K562 (cell line): ENCODE results near the gene SIRT7. TPM values are rescaled to one million over a fixed set of nuclear protein-coding genes. Genes with fewer than 3 reads are reported as not detected.
A peak's percentile ranks its signal among the peaks of the same experiment; 100 is the strongest.

Experiments used
- ATF2 ChIP-seq: sonication (generic); formaldehyde crosslinking; IDR thresholded peaks from 2 replicates; pipeline ENCODE4 v1.8.1; 2022; ENCODE audit warnings: missing genetic modification reagents
- CAMTA2 ChIP-seq: fragments of 250-450 bp; sonication (Bioruptor Pico); conservative IDR thresholded peaks from 2 replicates; pipeline ENCODE4 v1.5.1; 2022
- E4F1 ChIP-seq: fragments of 250-450 bp; sonication (Bioruptor Pico); IDR thresholded peaks from 2 replicates; pipeline ENCODE4 v1.5.0; 2021; ENCODE audit warnings: mild to moderate bottlenecking, borderline replicate concordance
- GATA2 ChIP-seq: sonication (generic); formaldehyde crosslinking; IDR thresholded peaks from 2 replicates; pipeline ENCODE4 v1.4.0; 2020; ENCODE audit warnings: mild to moderate bottlenecking, missing genetic modification reagents
- GTF2A2 ChIP-seq: IDR thresholded peaks from 2 replicates; pipeline ENCODE4 v1.6.1; 2016; ENCODE audit warnings: mild to moderate bottlenecking, missing genetic modification characterization, missing compliant biosample characterization
- HMGN3 ChIP-seq: IDR thresholded peaks from 2 replicates; pipeline ENCODE4 v1.6.1; 2011; ENCODE audit warnings: borderline replicate concordance, low read depth, mild to moderate bottlenecking, mixed read lengths, low read length; ENCODE audit not compliant: insufficient read length; ENCODE audit errors: extremely low read depth
- MYC ChIP-seq, 2 experiments: fragments of 250-450 bp in 1 of 2; sonication (Bioruptor Pico) in 1 of 2; IDR thresholded peaks; 2 replicates each; pipeline versions ENCODE4 v1.5.1 to v1.6.1; 2012 to 2021; ENCODE audit warnings: low read depth in 2 of 2, borderline replicate concordance in 1 of 2, improper control_type of control experiment in 1 of 2, low read length in 1 of 2, mild to moderate bottlenecking in 1 of 2, moderate library complexity in 1 of 2
- NEUROD1 ChIP-seq: fragments of 150-350 bp; IDR thresholded peaks from 2 replicates; pipeline ENCODE4 v1.6.1; 2014; ENCODE audit warnings: borderline replicate concordance, low read length, low read depth; ENCODE audit not compliant: partially characterized antibody
- NRF1 ChIP-seq, 2 experiments: fragments of 450-650 bp; IDR thresholded peaks in 1 of 2; conservative IDR thresholded peaks in 1 of 2; 2 replicates each; pipeline ENCODE4 v1.6.1; 2014; ENCODE audit warnings: mild to moderate bottlenecking in 2 of 2
- PHF8 ChIP-seq: fragments of 200-600 bp; sonication (generic); IDR thresholded peaks from 2 replicates; pipeline ENCODE4 v1.6.1; 2012; ENCODE audit warnings: mixed run types, mild to moderate bottlenecking, inconsistent platforms, low read length, moderate library complexity, borderline replicate concordance
- PURB ChIP-seq: sonication (generic); formaldehyde crosslinking; IDR thresholded peaks from 2 replicates; pipeline ENCODE4 v1.9.0; 2021; ENCODE audit warnings: low read depth, mild to moderate bottlenecking, missing genetic modification reagents
- RBM15 ChIP-seq: fragments of 200-400 bp; formaldehyde crosslinking; IDR thresholded peaks from 2 replicates; pipeline ENCODE4 v1.6.1; 2018; ENCODE audit warnings: mild to moderate bottlenecking, low read length, moderate library complexity; ENCODE audit not compliant: insufficient read depth
- TGIF2 ChIP-seq: sonication (generic); formaldehyde crosslinking; IDR thresholded peaks from 2 replicates; pipeline ENCODE4 v1.8.1; 2022; ENCODE audit warnings: mild to moderate bottlenecking, missing genetic modification reagents, moderate library complexity
- UBTF ChIP-seq, 2 experiments: IDR thresholded peaks; 2 replicates each; pipeline ENCODE4 v1.6.1; 2012; ENCODE audit warnings: improper control_type of control experiment in 2 of 2, low read depth in 2 of 2, low read length in 2 of 2, borderline replicate concordance in 1 of 2
- USF1 ChIP-seq: sonication (generic); formaldehyde crosslinking; IDR thresholded peaks from 2 replicates; pipeline ENCODE4 v1.9.0; 2022; ENCODE audit warnings: mild to moderate bottlenecking, missing genetic modification reagents
- ZKSCAN1 ChIP-seq: fragments of 150-350 bp; IDR thresholded peaks from 2 replicates; pipeline ENCODE4 v1.6.1; 2016; ENCODE audit warnings: low read depth, low read length
- ZNF175 ChIP-seq: fragments of 200-800 bp; sonication (Bioruptor generic); IDR thresholded peaks from 2 replicates; pipeline ENCODE4 v1.6.1; 2016; ENCODE audit warnings: low read depth, mild to moderate bottlenecking, missing genetic modification characterization, missing compliant biosample characterization
- ZNF644 ChIP-seq: fragments of 200-800 bp; sonication (Bioruptor generic); IDR thresholded peaks from 2 replicates; pipeline ENCODE4 v1.6.1; 2016; ENCODE audit warnings: low read depth, missing genetic modification characterization, missing compliant biosample characterization
- polyA plus RNA-seq, 8 experiments: library from polyadenylated mRNA; depleted of rRNA in 4 of 8; stranded (reverse) in 5 of 8; unstranded in 3 of 8; fragments of >200 nt; fragmentation: Nextera tagmentation in 2 of 8; fragmentation: Illumina TruSeq in 1 of 8; extraction: Ambion mirVana in 2 of 8; extraction: Trizol in 1 of 8; gene quantifications; 2 replicates each; pipeline versions ENCODE4 v1.2.1 to v1.2.3, GENCODE V29; 2011 to 2014; ENCODE audit warnings: inconsistent platforms in 1 of 8, missing spikeins in 1 of 8
- total RNA-seq, 7 experiments: library from RNA; depleted of rRNA in 6 of 7; stranded (reverse); fragments of >200 nt in 6 of 7; fragmentation: Illumina TruSeq in 2 of 7; extraction: Trizol in 2 of 7; gene quantifications; 2 replicates each; pipeline versions ENCODE4 v1.2.1 to v1.2.3, GENCODE V29; 2011 to 2021; ENCODE audit warnings: low replicate concordance in 1 of 7

SIRT7 gene
- total and polyA plus RNA-seq, 9 of the 15 experiments (the other 6 are each of a cell fraction or from before 2014, with no cell fraction given): 1.6 to 54.8 (median 20.3) TPM

- TF ChIP-seq ZNF175: no peak
- TF ChIP-seq USF1 (CRISPR knock-in tag): 0 out of 2 replicates have a peak, but pooled peaks have one; percentile 10
- TF ChIP-seq PURB: no peak
- TF ChIP-seq CAMTA2 (CRISPR knock-in tag): no peak
- TF ChIP-seq PHF8: no peak
- TF ChIP-seq NEUROD1: no peak
- 0 out of 2 replicates have a peak, but pooled peaks have one; percentile 38 for TF ChIP-seq TGIF2 (CRISPR knock-in tag)
- peak in 1 of 2 experiments; percentile 41; a peak in 2 of 4 replicates for TF ChIP-seq NRF1 (conservative IDR thresholded peaks at IDR 0.05 in 1 of 2, IDR thresholded peaks at IDR 0.05 in 1 of 2)
- TF ChIP-seq ATF2: no peak
- no peak for TF ChIP-seq MYC (IDR thresholded peaks at IDR 0.05; ENCODE audit: low read depth, low read length)
- TF ChIP-seq MYC (CRISPR knock-in tag; IDR thresholded peaks at IDR 0.05; ENCODE audit: borderline replicate concordance, low read depth): no peak
- no peak for TF ChIP-seq HMGN3
- no peak for TF ChIP-seq GTF2A2 (tag)
- TF ChIP-seq UBTF (IDR thresholded peaks at IDR 0.05; ENCODE audit: borderline replicate concordance in 1 of 2, low read depth in 2 of 2, low read length in 2 of 2): 0 out of 4 replicates have a peak, but pooled peaks have one; percentile 57
- no peak for TF ChIP-seq RBM15
- no peak for TF ChIP-seq E4F1
- no peak for TF ChIP-seq ZKSCAN1
- TF ChIP-seq ZNF644 (tag): no peak
- TF ChIP-seq GATA2 (CRISPR knock-in tag): no peak
These were observed 42.4 kb upstream of the SIRT7 start (continued) for GRCh38 chr17:81960130-81960958.
